LNCAP (cell line): ENCODE measurements around the gene MCRIP1.

Experiments
- TF ChIP-seq, protein P1 (sequence below): fragments of 450-650 bp; IDR thresholded peaks from 2 replicates; pipeline ENCODE4 v1.5.1; 2017; ENCODE audit warnings: mild to moderate bottlenecking

The MCRIP1 gene

GRCh38 chr17:81815646-81815986 is 17.5 kb downstream of the MCRIP1 start:
- TF ChIP-seq, protein P1, sequence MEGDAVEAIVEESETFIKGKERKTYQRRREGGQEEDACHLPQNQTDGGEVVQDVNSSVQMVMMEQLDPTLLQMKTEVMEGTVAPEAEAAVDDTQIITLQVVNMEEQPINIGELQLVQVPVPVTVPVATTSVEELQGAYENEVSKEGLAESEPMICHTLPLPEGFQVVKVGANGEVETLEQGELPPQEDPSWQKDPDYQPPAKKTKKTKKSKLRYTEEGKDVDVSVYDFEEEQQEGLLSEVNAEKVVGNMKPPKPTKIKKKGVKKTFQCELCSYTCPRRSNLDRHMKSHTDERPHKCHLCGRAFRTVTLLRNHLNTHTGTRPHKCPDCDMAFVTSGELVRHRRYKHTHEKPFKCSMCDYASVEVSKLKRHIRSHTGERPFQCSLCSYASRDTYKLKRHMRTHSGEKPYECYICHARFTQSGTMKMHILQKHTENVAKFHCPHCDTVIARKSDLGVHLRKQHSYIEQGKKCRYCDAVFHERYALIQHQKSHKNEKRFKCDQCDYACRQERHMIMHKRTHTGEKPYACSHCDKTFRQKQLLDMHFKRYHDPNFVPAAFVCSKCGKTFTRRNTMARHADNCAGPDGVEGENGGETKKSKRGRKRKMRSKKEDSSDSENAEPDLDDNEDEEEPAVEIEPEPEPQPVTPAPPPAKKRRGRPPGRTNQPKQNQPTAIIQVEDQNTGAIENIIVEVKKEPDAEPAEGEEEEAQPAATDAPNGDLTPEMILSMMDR = no peak

DNA sequence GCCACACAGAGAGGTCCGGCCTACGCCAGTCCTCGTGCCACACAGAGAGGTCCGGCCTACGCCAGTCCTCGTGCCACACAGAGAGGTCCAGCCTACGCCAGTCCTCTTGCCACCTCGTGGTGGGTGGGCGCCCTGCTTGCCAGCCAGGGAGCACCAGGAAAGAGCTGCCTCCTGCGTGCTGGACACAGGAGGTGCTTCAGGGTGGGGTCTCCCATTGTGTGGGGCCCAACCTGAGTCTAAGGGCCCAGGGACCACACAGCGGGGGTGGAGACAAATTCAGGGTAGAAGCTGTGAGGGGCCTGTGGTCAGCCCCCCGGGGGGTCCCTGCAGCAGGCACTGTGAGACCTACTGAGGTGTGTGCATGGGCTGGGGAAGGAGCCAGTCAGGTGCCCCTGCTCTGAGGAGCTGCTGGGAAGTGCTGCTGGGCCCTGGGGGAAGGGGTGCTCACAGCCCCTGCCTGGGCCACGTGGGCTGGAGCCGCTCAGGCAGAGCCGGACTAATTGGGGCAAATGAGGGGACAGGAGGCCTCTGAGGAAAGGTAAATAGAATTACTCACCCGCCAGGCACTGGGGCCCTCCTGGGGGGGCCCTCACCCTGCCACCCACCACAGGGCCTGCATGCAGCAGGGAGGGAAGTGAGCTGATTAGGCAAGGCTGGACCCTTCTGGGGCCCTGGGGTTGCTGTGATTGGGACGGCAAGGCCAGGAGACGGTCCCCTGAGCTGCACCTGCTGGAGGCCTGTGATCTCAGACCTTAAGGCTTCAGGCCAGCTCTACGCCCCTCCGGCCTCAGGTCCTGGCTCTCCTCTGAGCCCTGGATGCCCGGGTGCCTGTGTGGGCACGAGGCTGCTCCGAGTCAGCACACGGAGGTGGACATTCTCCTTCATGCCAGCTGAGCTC is 18.1 kb downstream of the MCRIP1 start:
- TF ChIP-seq, protein P1 = no peak

DNA sequence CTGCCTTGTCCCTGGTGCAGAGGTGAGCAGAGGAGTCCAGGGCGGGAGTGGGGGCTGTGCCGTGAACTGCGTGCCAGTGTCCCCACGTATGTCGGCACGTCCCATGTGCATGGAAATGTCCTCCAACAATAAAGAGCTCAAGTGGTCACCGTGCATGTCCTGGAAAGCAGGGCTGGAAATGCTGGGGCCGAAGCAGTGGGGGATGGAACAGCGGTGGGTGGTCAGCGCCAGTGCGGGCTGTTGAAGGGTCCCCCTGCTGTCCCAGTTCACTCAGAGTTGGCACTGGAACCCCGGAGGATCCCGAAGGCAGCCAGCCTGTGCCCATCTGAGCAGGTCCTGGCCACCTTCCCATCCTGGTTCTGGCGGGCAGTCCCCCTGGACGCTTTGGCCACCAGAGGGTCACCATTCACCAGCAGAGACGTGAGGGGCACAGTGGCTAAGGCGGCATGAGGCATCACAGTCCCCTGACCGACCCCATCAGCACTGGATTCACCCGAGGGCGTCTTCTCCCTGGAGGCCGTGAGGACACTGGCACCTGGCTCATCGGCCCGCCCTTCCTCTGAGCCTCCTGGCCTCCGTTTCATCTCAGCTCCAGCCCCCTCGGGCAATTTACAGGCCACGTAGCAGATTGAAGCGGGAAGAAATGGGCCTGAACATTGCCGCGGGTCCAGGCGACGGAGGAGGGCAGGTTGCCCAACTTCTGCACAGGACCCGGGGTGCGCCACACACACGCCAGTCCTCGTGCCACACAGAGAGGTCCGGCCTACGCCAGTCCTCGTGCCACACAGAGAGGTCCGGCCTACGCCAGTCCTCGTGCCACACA is 19.0 kb downstream of the MCRIP1 start:
- TF ChIP-seq, protein P1 = no peak

DNA sequence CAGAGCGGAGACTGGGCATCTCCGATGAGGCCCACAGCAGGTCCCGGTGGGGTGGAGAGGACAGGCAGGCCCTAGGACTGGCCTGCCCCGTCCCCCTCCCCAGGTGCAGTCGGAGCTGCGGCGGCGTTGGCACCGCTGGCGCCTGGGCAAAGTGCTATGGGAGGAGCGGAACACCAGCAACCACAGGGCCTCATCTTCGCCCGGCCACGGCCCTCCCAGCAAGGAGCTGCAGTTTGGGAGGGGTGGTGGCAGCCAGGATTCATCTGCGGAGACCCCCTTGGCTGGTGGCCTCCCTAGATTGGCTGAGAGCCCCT is 19.8 kb downstream of the MCRIP1 start:
- TF ChIP-seq, protein P1 = no peak

GRCh38 chr17:81812571-81813370 is 20.3 kb downstream of the MCRIP1 start:
- TF ChIP-seq, protein P1 = no peak

DNA sequence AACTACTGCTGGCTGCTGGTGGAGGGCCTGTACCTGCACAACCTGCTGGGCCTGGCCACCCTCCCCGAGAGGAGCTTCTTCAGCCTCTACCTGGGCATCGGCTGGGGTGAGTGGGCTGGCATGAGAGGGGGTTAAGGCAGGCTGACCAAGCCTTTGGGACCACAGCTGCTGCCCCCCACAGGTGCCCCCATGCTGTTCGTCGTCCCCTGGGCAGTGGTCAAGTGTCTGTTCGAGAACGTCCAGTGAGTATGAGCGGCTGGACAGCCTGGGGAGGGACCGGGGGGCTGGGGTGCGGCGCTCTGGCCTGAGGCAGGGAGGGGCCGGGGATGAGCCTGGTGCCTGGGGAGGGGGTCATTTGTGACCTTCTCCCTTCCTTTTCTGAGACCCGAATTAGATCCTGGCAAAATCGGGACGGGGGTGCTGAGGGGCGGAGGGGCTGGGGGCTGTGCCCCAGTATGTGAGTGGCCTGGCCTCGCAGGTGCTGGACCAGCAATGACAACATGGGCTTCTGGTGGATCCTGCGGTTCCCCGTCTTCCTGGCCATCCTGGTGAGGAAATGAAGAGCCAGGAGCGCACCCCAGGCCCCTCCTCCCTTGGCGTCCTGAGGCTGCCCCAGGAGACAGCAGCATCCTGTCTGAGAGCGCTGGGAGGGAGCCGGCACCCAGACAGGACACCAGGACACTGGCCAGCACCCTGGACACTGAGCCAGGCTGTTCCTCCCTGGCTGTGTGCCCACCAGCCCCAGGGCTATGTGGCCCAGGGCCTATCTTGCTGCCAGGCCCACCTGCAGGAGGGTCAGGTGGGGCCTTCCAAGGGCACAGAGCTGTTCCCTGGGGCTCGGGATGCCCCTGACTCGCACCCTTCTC is 21.2 kb downstream of the MCRIP1 start:
- TF ChIP-seq, protein P1 = no peak
